H9 (cell line): ENCODE results near the gene CLIP4. TPM values are rescaled to one million over a fixed set of nuclear protein-coding genes. Genes with fewer than 3 reads are reported as not detected.

Experiments used
- DNase-seq: peaks from one replicate; pipeline ENCODE4 v3.0.0-alpha.2; 2017
- H2AFZ ChIP-seq: one replicate; pipeline ENCODE4 v1.6.1; 2013; ENCODE audit warnings: mild to moderate bottlenecking, low read length, control low read depth, moderate library complexity
- H2AK5ac ChIP-seq: 2 replicates; pipeline ENCODE4 v1.6.1; 2013; ENCODE audit warnings: low read length, control low read depth, mixed read lengths; ENCODE audit not compliant: insufficient read length
- H2BK120ac ChIP-seq: one replicate; pipeline ENCODE4 v1.6.1; 2013; ENCODE audit warnings: low read depth, mild to moderate bottlenecking, low read length, control low read depth, inconsistent platforms; ENCODE audit not compliant: poor library complexity, severe bottlenecking
- H2BK12ac ChIP-seq: 2 replicates; pipeline ENCODE4 v1.6.1; 2013; ENCODE audit warnings: low read length, control low read depth, mixed read lengths, low read depth; ENCODE audit not compliant: insufficient read length
- H2BK15ac ChIP-seq: 2 replicates; pipeline ENCODE4 v1.6.1; 2013; ENCODE audit warnings: low read depth, low read length, control low read depth
- H2BK20ac ChIP-seq: one replicate; pipeline ENCODE4 v1.6.1; 2013; ENCODE audit warnings: low read depth, mild to moderate bottlenecking, low read length, control low read depth, inconsistent platforms; ENCODE audit not compliant: poor library complexity, severe bottlenecking
- H2BK5ac ChIP-seq: 2 replicates; pipeline ENCODE4 v1.6.1; 2013; ENCODE audit warnings: low read length, control low read depth, mixed read lengths; ENCODE audit not compliant: insufficient read length
- H3K14ac ChIP-seq: 2 replicates; pipeline ENCODE4 v1.6.1; 2013; ENCODE audit warnings: low read length, control low read depth; ENCODE audit not compliant: insufficient read depth
- H3K18ac ChIP-seq: 2 replicates; pipeline ENCODE4 v1.6.1; 2013; ENCODE audit warnings: low read depth, mild to moderate bottlenecking, mixed read lengths, low read length, control low read depth; ENCODE audit not compliant: insufficient read length
- H3K23ac ChIP-seq: 2 replicates; pipeline ENCODE4 v1.6.1; 2013; ENCODE audit warnings: low read length, control low read depth, mixed read lengths, low read depth; ENCODE audit not compliant: insufficient read length
- H3K23me2 ChIP-seq: 2 replicates; pipeline ENCODE4 v1.6.1; 2013; ENCODE audit warnings: low read depth, mild to moderate bottlenecking, mixed read lengths, low read length, control low read depth; ENCODE audit not compliant: insufficient read length, poor library complexity, severe bottlenecking
- H3K27ac ChIP-seq: 2 replicates; pipeline ENCODE4 v1.5.1; 2013; ENCODE audit warnings: low read length, control low read depth, mixed read lengths, low read depth; ENCODE audit not compliant: insufficient read length
- H3K27me3 ChIP-seq: 2 replicates; pipeline ENCODE4 v1.6.1; 2013; ENCODE audit warnings: low read length, control low read depth, inconsistent platforms; ENCODE audit not compliant: insufficient read depth
- H3K4ac ChIP-seq: 2 replicates; pipeline ENCODE4 v1.6.1; 2013; ENCODE audit warnings: low read depth, mild to moderate bottlenecking, control low read depth, inconsistent platforms, low read length, moderate library complexity
- H3K4me1 ChIP-seq: 2 replicates; pipeline ENCODE4 v1.6.1; 2013; ENCODE audit warnings: low read length, control low read depth, inconsistent platforms; ENCODE audit not compliant: insufficient read depth
- H3K4me2 ChIP-seq: 2 replicates; pipeline ENCODE4 v1.6.1; 2013; ENCODE audit warnings: low read length, control low read depth, mixed read lengths; ENCODE audit not compliant: insufficient read length, insufficient read depth
- H3K56ac ChIP-seq: 2 replicates; pipeline ENCODE4 v1.6.1; 2013; ENCODE audit warnings: low read depth, mild to moderate bottlenecking, mixed read lengths, low read length, control low read depth; ENCODE audit not compliant: insufficient read length
- H3K79me1 ChIP-seq: 2 replicates; pipeline ENCODE4 v1.6.1; 2013; ENCODE audit warnings: low read depth, mild to moderate bottlenecking, moderate library complexity, low read length, control low read depth, inconsistent platforms; ENCODE audit not compliant: insufficient read depth, poor library complexity, severe bottlenecking
- H3K79me2 ChIP-seq: 2 replicates; pipeline ENCODE4 v1.6.1; 2013; ENCODE audit warnings: low read length, control low read depth, inconsistent platforms; ENCODE audit not compliant: insufficient read depth
- H3K9ac ChIP-seq: 2 replicates; pipeline ENCODE4 v1.6.1; 2013; ENCODE audit warnings: low read length, control low read depth, mixed read lengths; ENCODE audit not compliant: insufficient read length; ENCODE audit errors: extremely low read depth
- H3K9me3 ChIP-seq: one replicate; pipeline ENCODE4 v1.6.1; 2013; ENCODE audit warnings: low read depth, low read length, inconsistent platforms; ENCODE audit not compliant: control insufficient read depth
- H3T11ph ChIP-seq: one replicate; pipeline ENCODE4 v1.6.1; 2013; ENCODE audit warnings: mild to moderate bottlenecking, low read length, control low read depth, inconsistent platforms
- H4K20me1 ChIP-seq: one replicate; pipeline ENCODE4 v1.6.1; 2013; ENCODE audit not compliant: control insufficient read depth, insufficient read length, insufficient read depth
- H4K5ac ChIP-seq: 2 replicates; pipeline ENCODE4 v1.6.1; 2013; ENCODE audit warnings: low read depth, mild to moderate bottlenecking, mixed read lengths, low read length, control low read depth; ENCODE audit not compliant: insufficient read length
- H4K8ac ChIP-seq: replicated peaks from 2 replicates; pipeline ENCODE4 v1.6.1; 2013; ENCODE audit warnings: low read length, control low read depth, mixed read lengths, low read depth; ENCODE audit not compliant: insufficient read length
- H4K91ac ChIP-seq: 2 replicates; pipeline ENCODE4 v1.6.1; 2013; ENCODE audit warnings: low read depth, mild to moderate bottlenecking, moderate library complexity, mixed read lengths, low read length, control low read depth; ENCODE audit not compliant: insufficient read length
- H3K27ac Mint-ChIP-seq, 3 experiments: 2 replicates in 2 of 3; 3 replicates in 1 of 3; pipeline ENCODE4 v1.8.0; 2020 to 2021; ENCODE audit warnings: mixed read lengths in 3 of 3, mild to moderate bottlenecking in 1 of 3, moderate library complexity in 1 of 3
- H3K27me3 Mint-ChIP-seq: 2 replicates; pipeline ENCODE4 v1.8.0; 2021; ENCODE audit warnings: low read depth, mild to moderate bottlenecking, moderate library complexity, mixed read lengths
- H3K36me3 Mint-ChIP-seq, 3 experiments: 2 replicates in 2 of 3; 3 replicates in 1 of 3; pipeline ENCODE4 v1.8.0; 2020 to 2021; ENCODE audit warnings: low read depth in 3 of 3, mixed read lengths in 3 of 3; ENCODE audit not compliant: insufficient read depth in 1 of 3
- H3K4me1 Mint-ChIP-seq, 2 experiments: 2 replicates each; pipeline ENCODE4 v1.8.0; 2020; ENCODE audit warnings: mixed read lengths in 2 of 2
- H3K4me3 Mint-ChIP-seq, 2 experiments: 2 replicates in 1 of 2; 3 replicates in 1 of 2; pipeline ENCODE4 v1.8.0; 2020 to 2021; ENCODE audit warnings: mild to moderate bottlenecking in 2 of 2, mixed read lengths in 2 of 2, moderate library complexity in 1 of 2
- H3K9me3 Mint-ChIP-seq, 2 experiments: 2 replicates in 1 of 2; 3 replicates in 1 of 2; pipeline ENCODE4 v1.8.0; 2020; ENCODE audit warnings: mild to moderate bottlenecking in 2 of 2, mixed read lengths in 2 of 2, moderate library complexity in 1 of 2
- WGBS: extraction: QIAGEN DNeasy Blood & Tissue Kit; methylation state at CpG from one replicate; pipeline ENCODE4 v1.1.7; 2013; ENCODE audit warnings: missing lambda C conversion rate, low lambda C conversion rate, mixed read lengths; ENCODE audit not compliant: insufficient read length; ENCODE audit errors: extremely low coverage; 5-methylcytosine and 5-hydroxymethylcytosine counted together
- total RNA-seq: library from RNA; stranded (reverse); gene quantifications from 2 replicates; pipeline ENCODE4 v1.2.1, GENCODE V29; 2021
- TF ChIP-seq, protein P1 (sequence below): fragments of 200-600 bp; sonication (generic); conservative IDR thresholded peaks from 3 replicates; pipeline ENCODE4 v1.8.0; 2021; ENCODE audit warnings: antibody characterized with exemption, mild to moderate bottlenecking

The CLIP4 gene
- total RNA-seq, 1 experiment from 2014 or later: 0.66 TPM

DNA sequence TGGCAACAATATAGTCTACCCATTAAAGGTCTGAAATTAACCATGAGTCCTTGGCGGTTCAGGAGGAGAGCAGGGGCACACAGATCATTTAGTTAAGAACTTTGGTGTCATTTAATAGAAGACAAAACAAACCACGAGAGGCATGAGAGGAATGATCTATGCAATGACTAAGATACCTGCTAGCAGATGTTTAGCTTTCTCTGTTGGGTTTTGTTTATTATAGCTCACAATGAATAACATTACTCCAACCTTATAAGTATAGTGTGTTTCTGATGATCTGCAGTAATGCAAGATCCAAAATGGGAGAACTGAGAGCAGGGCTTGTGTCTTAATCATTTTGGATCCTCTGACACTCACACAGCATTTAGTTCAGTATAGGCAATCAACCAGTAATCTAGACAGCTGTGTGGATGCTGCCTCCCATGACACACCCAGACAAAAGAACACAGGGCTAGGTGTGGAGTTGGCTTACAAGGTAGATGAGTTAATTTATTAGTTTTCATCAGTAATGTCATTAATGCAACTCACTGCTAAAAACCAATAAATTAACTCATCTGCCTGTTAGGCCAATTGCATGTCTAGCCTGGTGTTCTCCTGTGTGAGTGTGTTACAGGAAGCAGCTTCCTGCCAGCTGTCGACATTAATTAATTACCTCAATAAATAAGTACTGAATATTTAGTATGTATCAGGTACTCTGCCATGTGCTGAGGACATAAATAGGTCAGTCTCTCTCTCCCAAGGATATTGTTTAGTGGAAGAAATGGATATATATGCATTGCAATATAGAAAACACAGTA lies 92.3 kb downstream of the CLIP4 start:
- TF ChIP-seq, protein P1, sequence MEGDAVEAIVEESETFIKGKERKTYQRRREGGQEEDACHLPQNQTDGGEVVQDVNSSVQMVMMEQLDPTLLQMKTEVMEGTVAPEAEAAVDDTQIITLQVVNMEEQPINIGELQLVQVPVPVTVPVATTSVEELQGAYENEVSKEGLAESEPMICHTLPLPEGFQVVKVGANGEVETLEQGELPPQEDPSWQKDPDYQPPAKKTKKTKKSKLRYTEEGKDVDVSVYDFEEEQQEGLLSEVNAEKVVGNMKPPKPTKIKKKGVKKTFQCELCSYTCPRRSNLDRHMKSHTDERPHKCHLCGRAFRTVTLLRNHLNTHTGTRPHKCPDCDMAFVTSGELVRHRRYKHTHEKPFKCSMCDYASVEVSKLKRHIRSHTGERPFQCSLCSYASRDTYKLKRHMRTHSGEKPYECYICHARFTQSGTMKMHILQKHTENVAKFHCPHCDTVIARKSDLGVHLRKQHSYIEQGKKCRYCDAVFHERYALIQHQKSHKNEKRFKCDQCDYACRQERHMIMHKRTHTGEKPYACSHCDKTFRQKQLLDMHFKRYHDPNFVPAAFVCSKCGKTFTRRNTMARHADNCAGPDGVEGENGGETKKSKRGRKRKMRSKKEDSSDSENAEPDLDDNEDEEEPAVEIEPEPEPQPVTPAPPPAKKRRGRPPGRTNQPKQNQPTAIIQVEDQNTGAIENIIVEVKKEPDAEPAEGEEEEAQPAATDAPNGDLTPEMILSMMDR: no peak; the same call in 2 of the 3 replicates
- H3K27ac Mint-ChIP-seq: no peak overlapping the region
- Histone ChIP-seq H3K14ac (no peak overlapping the region), H3K4ac (no peak overlapping the region), H3K9ac (no peak overlapping the region), H4K8ac (no peak overlapping the region), H2BK5ac (no peak overlapping the region), H3K27ac (no peak overlapping the region), H3K56ac (no peak overlapping the region), H2BK15ac (no peak overlapping the region), H3K18ac (no peak overlapping the region), H3K23ac (no peak overlapping the region), H2BK12ac (no peak overlapping the region), H3K27me3 (no peaks in the 10 kb centered on the region), H3K4me1 (no peaks in the 10 kb centered on the region), H2BK20ac (no peak overlapping the region), H3K4me2 (no peak overlapping the region), H4K20me1 (no peaks in the 10 kb centered on the region), H3T11ph (no peak overlapping the region), H2AFZ (no peak overlapping the region), H2AK5ac (no peak overlapping the region), H4K5ac (no peak overlapping the region), H3K79me2 (no peaks in the 10 kb centered on the region), H3K9me3 (no peaks in the 10 kb centered on the region), H3K23me2 (no peaks in the 10 kb centered on the region), H3K79me1 (no peaks in the 10 kb centered on the region), H2BK120ac (no peak overlapping the region), H4K91ac (no peak overlapping the region)
- H3K36me3 Mint-ChIP-seq: no peaks in the 10 kb centered on the region
- peaks cover 2% of the 10 kb centered on the region; the same call in 1 of the 2 replicates for H3K27me3 Mint-ChIP-seq
- DNase-seq: no peak
- H3K4me3 Mint-ChIP-seq: no peak overlapping the region
- WGBS: no CpG with 5 or more reads among the region's 3 CpGs
- peaks cover 3 to 13% of the 10 kb centered on the region in 2 experiments; a peak in 3 of 4 replicates for H3K4me1 Mint-ChIP-seq
- no peaks in the 10 kb centered on the region for H3K9me3 Mint-ChIP-seq
